K562 (cell line): ENCODE data around the gene HDLBP. TPM values are rescaled to one million over a fixed set of nuclear protein-coding genes. Genes with fewer than 3 reads are reported as not detected.
A peak's percentile ranks its signal among the peaks of the same experiment; 100 is the strongest.

Experiments
- ATAC-seq: fragments of 200-7000 bp; cut with Tn5 transposase; 3 replicates; pipeline ENCODE4 v1.9.1; 2020; ENCODE audit warnings: moderate library complexity
- Bru-seq: library from RNA; stranded (reverse); fragments of 400-500 nt; gene quantifications from one replicate; lab custom pipeline; 2021; lab: Mats Ljungman, UMichigan
- BruChase-seq, 2 experiments: library from RNA; stranded (reverse); fragments of 400-500 nt; gene quantifications; one replicate each; lab custom pipeline; 2021; lab: Mats Ljungman, UMichigan
- BruUV-seq: library from RNA; stranded (reverse); fragments of 400-500 nt; replicated peaks from 2 replicates; lab custom pipeline; 2021; lab: Mats Ljungman, UMichigan
- CTCF ChIA-PET: fragments of 300-600 bp; formaldehyde crosslinking; extraction: SDS; loops from one replicate; lab custom pipeline; 2021; ENCODE audit warnings: low intra/inter-chr PET ratio; lab: Yijun Ruan, JAX
- POLR2A ChIA-PET: fragments of 300-600, 350-650 bp; sonication (Branson Sonifier 250); formaldehyde crosslinking; extraction: SDS; loops from one replicate; lab custom pipeline; 2021; ENCODE audit warnings: antibody characterized with exemption, inconsistent platforms; lab: Yijun Ruan, JAX
- DNase-seq, 4 experiments: peaks; one replicate each; pipeline versions ENCODE4 v3.0.0 to v3.0.0-alpha.2; 2011 to 2018; ENCODE audit warnings: low spot score in 3 of 4, mixed read lengths in 3 of 4; ENCODE audit errors: extremely low read depth in 1 of 4
- FAIRE-seq: peaks from 2 replicates; lab custom pipeline; 2011; peaks lifted over from hg19 to GRCh38; lab: Jason Lieb, UNC
- H2AFZ ChIP-seq: 2 replicates; pipeline ENCODE4 v1.6.0; 2011; ENCODE audit warnings: low read depth, low read length, control low read depth, inconsistent platforms
- H3K27ac ChIP-seq: fragments of 200-600 bp; 3 replicates; pipeline ENCODE4 v1.8.0; 2011; ENCODE audit warnings: low read depth, mild to moderate bottlenecking, control low read depth, inconsistent platforms, low read length, moderate library complexity, mixed read lengths; ENCODE audit errors: extremely low read depth
- H3K27me3 ChIP-seq, 2 experiments: fragments of 300-600 bp in 1 of 2; 2 replicates in 1 of 2; 3 replicates in 1 of 2; pipeline versions ENCODE4 v1.6.0 to v1.8.0; 2011; ENCODE audit warnings: inconsistent platforms in 2 of 2, low read length in 2 of 2, mild to moderate bottlenecking in 1 of 2, mixed read lengths in 1 of 2, moderate library complexity in 1 of 2; ENCODE audit not compliant: control insufficient read depth in 2 of 2, insufficient read depth in 2 of 2
- H3K36me3 ChIP-seq: fragments of 300-600 bp; 3 replicates; pipeline ENCODE4 v1.8.0; 2011; ENCODE audit warnings: mild to moderate bottlenecking, low read length, inconsistent platforms; ENCODE audit not compliant: control insufficient read depth, insufficient read depth
- H3K4me1 ChIP-seq, 2 experiments: fragments of 200-600 bp in 1 of 2; replicated peaks in 1 of 2; 2 replicates in 1 of 2; 3 replicates in 1 of 2; pipeline versions ENCODE4 v1.5.1 to v1.8.0; 2011; ENCODE audit warnings: inconsistent platforms in 2 of 2, low read length in 2 of 2, mild to moderate bottlenecking in 1 of 2, mixed read lengths in 1 of 2, moderate library complexity in 1 of 2; ENCODE audit not compliant: control insufficient read depth in 2 of 2, insufficient read depth in 2 of 2
- H3K4me2 ChIP-seq: 2 replicates; pipeline ENCODE4 v1.6.1; 2011; ENCODE audit warnings: low read length, control low read depth, inconsistent platforms, mixed read lengths; ENCODE audit not compliant: insufficient read depth
- H3K4me3 ChIP-seq: fragments of 200-600 bp; sonication (generic), shearing (Covaris generic); 2 replicates; pipeline ENCODE4 v1.5.1; 2016; ENCODE audit warnings: control low read depth, inconsistent platforms
- H3K79me2 ChIP-seq: fragments of 200-600 bp; 3 replicates; pipeline ENCODE4 v1.8.0; 2011; ENCODE audit warnings: low read length, inconsistent platforms; ENCODE audit not compliant: control insufficient read depth, insufficient read depth
- H3K9ac ChIP-seq, 2 experiments: 2 replicates each; pipeline versions ENCODE4 v1.6.0 to v1.6.1; 2011; ENCODE audit warnings: low read depth in 2 of 2, low read length in 2 of 2, control low read depth in 1 of 2, inconsistent platforms in 1 of 2, mild to moderate bottlenecking in 1 of 2, mixed read lengths in 1 of 2; ENCODE audit not compliant: insufficient read depth in 1 of 2
- H3K9me1 ChIP-seq: one replicate; pipeline ENCODE4 v1.6.0; 2011; ENCODE audit warnings: inconsistent platforms, mild to moderate bottlenecking, low read length, moderate library complexity; ENCODE audit not compliant: control insufficient read depth, insufficient read depth
- H3K9me3 ChIP-seq: replicated peaks from 2 replicates; pipeline ENCODE4 v1.5.1; 2011; ENCODE audit warnings: low read depth, low read length, inconsistent platforms; ENCODE audit not compliant: control insufficient read depth, insufficient read depth
- H4K20me1 ChIP-seq: replicated peaks from 2 replicates; pipeline ENCODE4 v1.6.1; 2011; ENCODE audit warnings: low read length, inconsistent platforms, mixed read lengths; ENCODE audit not compliant: control insufficient read depth, insufficient read depth
- BRD9 ChIP-seq: fragments of 450-650 bp; IDR thresholded peaks from 2 replicates; pipeline ENCODE4 v1.6.1; 2018; ENCODE audit warnings: low read depth; ENCODE audit not compliant: partially characterized antibody
- ETS2 ChIP-seq: IDR thresholded peaks from 2 replicates; pipeline ENCODE4 v1.6.1; 2016; ENCODE audit warnings: borderline replicate concordance, missing genetic modification characterization, mild to moderate bottlenecking, moderate library complexity, missing compliant biosample characterization; ENCODE audit not compliant: poor library complexity, severe bottlenecking
- GATA2 ChIP-seq: sonication (generic); formaldehyde crosslinking; IDR thresholded peaks from 2 replicates; pipeline ENCODE4 v1.4.0; 2020; ENCODE audit warnings: mild to moderate bottlenecking, missing genetic modification reagents
- MTF1 ChIP-seq: fragments of 250-450 bp; sonication (Bioruptor Pico); IDR thresholded peaks from 2 replicates; pipeline ENCODE4 v1.9.0; 2021; ENCODE audit warnings: moderate library complexity, mild to moderate bottlenecking, inconsistent platforms, borderline replicate concordance
- RBFOX2 ChIP-seq: fragments of 200-400 bp; formaldehyde crosslinking; IDR thresholded peaks from 2 replicates; pipeline ENCODE4 v1.6.1; 2017; ENCODE audit warnings: low read depth, mild to moderate bottlenecking, low read length, moderate library complexity
- TFAM ChIP-seq: fragments of 250-450 bp; sonication (Bioruptor Pico); conservative IDR thresholded peaks from 2 replicates; pipeline ENCODE4 v1.5.0; 2021; ENCODE audit warnings: mild to moderate bottlenecking, moderate library complexity
- THRAP3 ChIP-seq: fragments of 450-650 bp; IDR thresholded peaks from 2 replicates; pipeline ENCODE4 v1.6.1; 2016; ENCODE audit warnings: mild to moderate bottlenecking, inconsistent platforms, borderline replicate concordance
- U2AF2 ChIP-seq: fragments of 200-400 bp; formaldehyde crosslinking; optimal IDR thresholded peaks from 2 replicates; pipeline ENCODE3; 2017; ENCODE audit warnings: low read depth, mild to moderate bottlenecking, low read length
- XRCC4 ChIP-seq: IDR thresholded peaks from one replicate; pipeline ENCODE4 v1.6.1; 2011; ENCODE audit not compliant: insufficient read depth, insufficient read length; ENCODE audit errors: extremely low read depth
- ZNF175 ChIP-seq: fragments of 200-800 bp; sonication (Bioruptor generic); IDR thresholded peaks from 2 replicates; pipeline ENCODE4 v1.6.1; 2016; ENCODE audit warnings: low read depth, mild to moderate bottlenecking, missing genetic modification characterization, missing compliant biosample characterization
- ZNF184 ChIP-seq: sonication (generic); formaldehyde crosslinking; IDR thresholded peaks from 2 replicates; pipeline ENCODE4 v1.5.0; 2020; ENCODE audit warnings: missing genetic modification reagents
- WGBS: fragments of 100-300 bp; shearing (Covaris generic); methylation state at CpG from one replicate; pipeline ENCODE4 v1.1.6; 2016; ENCODE audit warnings: low coverage, mixed read lengths; ENCODE audit not compliant: insufficient coverage; ENCODE audit errors: missing lambda C conversion rate; 5-methylcytosine and 5-hydroxymethylcytosine counted together
- in situ Hi-C: fragments of 300-500 bp; cut with MboI; formaldehyde crosslinking; loops from 4 replicates; pipeline ENCODE4 v1.15.0; 2018; ENCODE audit warnings: inconsistent platforms, mixed read lengths
- intact Hi-C: fragments of 100-400 bp; cut with micrococcal nuclease; formaldehyde crosslinking; loops from 2 replicates; pipeline ENCODE4 v1.14.2; 2022
- long read RNA-seq, 3 experiments: library from polyadenylated mRNA in 2 of 3; library from RNA in 1 of 3; unstranded in 2 of 3; stranded (forward) in 1 of 3; transcript quantifications; one replicate each; pipeline ENCODE4 v2.0.0, GENCODE V29; 2019 to 2022
- polyA minus RNA-seq, 3 experiments: library from RNA; depleted of rRNA, polyadenylated mRNA; stranded (reverse); fragments of >200 nt; gene quantifications; 2 replicates each; pipeline ENCODE4 v1.2.3, GENCODE V29; 2011
- polyA plus RNA-seq, 8 experiments: library from polyadenylated mRNA; depleted of rRNA in 4 of 8; stranded (reverse) in 5 of 8; unstranded in 3 of 8; fragments of >200 nt; fragmentation: Nextera tagmentation in 2 of 8; fragmentation: Illumina TruSeq in 1 of 8; extraction: Ambion mirVana in 2 of 8; extraction: Trizol in 1 of 8; gene quantifications; 2 replicates each; pipeline versions ENCODE4 v1.2.1 to v1.2.3, GENCODE V29; 2011 to 2014; ENCODE audit warnings: inconsistent platforms in 1 of 8, missing spikeins in 1 of 8
- total RNA-seq, 7 experiments: library from RNA; depleted of rRNA in 6 of 7; stranded (reverse); fragments of >200 nt in 6 of 7; fragmentation: Illumina TruSeq in 2 of 7; extraction: Trizol in 2 of 7; gene quantifications; 2 replicates each; pipeline versions ENCODE4 v1.2.1 to v1.2.3, GENCODE V29; 2011 to 2021; ENCODE audit warnings: low replicate concordance in 1 of 7

The HDLBP gene, protein sequence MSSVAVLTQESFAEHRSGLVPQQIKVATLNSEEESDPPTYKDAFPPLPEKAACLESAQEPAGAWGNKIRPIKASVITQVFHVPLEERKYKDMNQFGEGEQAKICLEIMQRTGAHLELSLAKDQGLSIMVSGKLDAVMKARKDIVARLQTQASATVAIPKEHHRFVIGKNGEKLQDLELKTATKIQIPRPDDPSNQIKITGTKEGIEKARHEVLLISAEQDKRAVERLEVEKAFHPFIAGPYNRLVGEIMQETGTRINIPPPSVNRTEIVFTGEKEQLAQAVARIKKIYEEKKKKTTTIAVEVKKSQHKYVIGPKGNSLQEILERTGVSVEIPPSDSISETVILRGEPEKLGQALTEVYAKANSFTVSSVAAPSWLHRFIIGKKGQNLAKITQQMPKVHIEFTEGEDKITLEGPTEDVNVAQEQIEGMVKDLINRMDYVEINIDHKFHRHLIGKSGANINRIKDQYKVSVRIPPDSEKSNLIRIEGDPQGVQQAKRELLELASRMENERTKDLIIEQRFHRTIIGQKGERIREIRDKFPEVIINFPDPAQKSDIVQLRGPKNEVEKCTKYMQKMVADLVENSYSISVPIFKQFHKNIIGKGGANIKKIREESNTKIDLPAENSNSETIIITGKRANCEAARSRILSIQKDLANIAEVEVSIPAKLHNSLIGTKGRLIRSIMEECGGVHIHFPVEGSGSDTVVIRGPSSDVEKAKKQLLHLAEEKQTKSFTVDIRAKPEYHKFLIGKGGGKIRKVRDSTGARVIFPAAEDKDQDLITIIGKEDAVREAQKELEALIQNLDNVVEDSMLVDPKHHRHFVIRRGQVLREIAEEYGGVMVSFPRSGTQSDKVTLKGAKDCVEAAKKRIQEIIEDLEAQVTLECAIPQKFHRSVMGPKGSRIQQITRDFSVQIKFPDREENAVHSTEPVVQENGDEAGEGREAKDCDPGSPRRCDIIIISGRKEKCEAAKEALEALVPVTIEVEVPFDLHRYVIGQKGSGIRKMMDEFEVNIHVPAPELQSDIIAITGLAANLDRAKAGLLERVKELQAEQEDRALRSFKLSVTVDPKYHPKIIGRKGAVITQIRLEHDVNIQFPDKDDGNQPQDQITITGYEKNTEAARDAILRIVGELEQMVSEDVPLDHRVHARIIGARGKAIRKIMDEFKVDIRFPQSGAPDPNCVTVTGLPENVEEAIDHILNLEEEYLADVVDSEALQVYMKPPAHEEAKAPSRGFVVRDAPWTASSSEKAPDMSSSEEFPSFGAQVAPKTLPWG (N-terminal part only)
- total RNA-seq (2011; cell fraction: chromatin; rRNA removed; ENCODE audit: low replicate concordance): 614 and 791 TPM in 2 replicates
- 306 TPM in 2 replicates for total RNA-seq (2011; cell fraction: nucleolus; rRNA removed)
- 325 and 335 TPM in 2 replicates for total RNA-seq (2011; cell fraction: nucleoplasm; rRNA removed)
- total RNA-seq (2014; rRNA removed) (254 and 333 TPM in 2 replicates), total RNA-seq (2014; rRNA removed; fragmentation: Illumina TruSeq; extraction: Trizol) (123 and 130 TPM in 2 replicates), total RNA-seq (2015; rRNA removed; fragmentation: Illumina TruSeq; extraction: Trizol) (163 and 180 TPM in 2 replicates), total RNA-seq (2021) (221 and 223 TPM in 2 replicates), polyA plus RNA-seq (2011; rRNA removed) (106 and 166 TPM in 2 replicates), polyA plus RNA-seq (2014; fragmentation: Illumina TruSeq; extraction: Trizol) (240 and 378 TPM in 2 replicates), polyA plus RNA-seq (2014; fragmentation: Nextera tagmentation; extraction: Ambion mirVana) (10 to 100 TPM; 24.4 to 68.4 TPM), polyA plus RNA-seq (2014; rRNA removed) (111 and 146 TPM in 2 replicates), polyA minus RNA-seq (2011; rRNA and poly(A)+ RNA removed) (213 and 275 TPM in 2 replicates), Bru-seq, nascent RNA (percentile 79 among the genes with signal in this experiment), BruChase-seq, experiment 1, labeled RNA remaining after a 2-hour chase (percentile 84 among the genes with signal in this experiment), BruChase-seq, experiment 2, labeled RNA remaining after a 6-hour chase (percentile 87 among the genes with signal in this experiment)
- polyA plus RNA-seq (2011; cell fraction: cytosol; rRNA removed): 115 and 144 TPM in 2 replicates
- polyA plus RNA-seq (2011; cell fraction: nucleus; rRNA removed): 272 and 310 TPM in 2 replicates
- 126 and 183 TPM in 2 replicates for polyA plus RNA-seq (2012)
- polyA minus RNA-seq (2011; cell fraction: cytosol; rRNA and poly(A)+ RNA removed): 161 and 189 TPM in 2 replicates
- 111 and 215 TPM in 2 replicates for polyA minus RNA-seq (2011; cell fraction: nucleus; rRNA and poly(A)+ RNA removed)
- long read RNA-seq, experiment 1, full-length matches to known transcripts: 177 of 391 reads
- long read RNA-seq, experiment 1, partial matches to known transcripts: 151 of 391 reads
- long read RNA-seq, experiment 1, other reads (novel, unspliced or antisense): 63 of 391 reads
- long read RNA-seq, experiment 2, full-length matches to known transcripts: 71 of 216 reads
- long read RNA-seq, experiment 2, partial matches to known transcripts: 94 of 216 reads
- long read RNA-seq, experiment 2, other reads (novel, unspliced or antisense): 51 of 216 reads
- long read RNA-seq, experiment 3, full-length matches to known transcripts: 16 of 61 reads
- long read RNA-seq, experiment 3, partial matches to known transcripts: 42 of 61 reads
- long read RNA-seq, experiment 3, other reads (novel, unspliced or antisense): 3 of 61 reads

GRCh38 chr2:241315093-241315878 lies at the start of gene HDLBP:
Gene HDLBP, minus strand, starts transcription at chr2:241315672. Its CDS starts 48,803 bp downstream, at chr2:241266869.
- Histone ChIP-seq H3K4me3 (peak within 1 kb of the TSS; percentile 93), H3K27ac (peak within 1 kb of the TSS; percentile 100), H3K27me3 (no peaks in the 10 kb centered on the region), H2AFZ (peak within 1 kb of the TSS; percentile 94), H3K4me1 (peaks cover 13 to 37% of the 10 kb centered on the region in 2 experiments; a peak in 4 of 5 replicates), H3K9me3 (no peaks in the 10 kb centered on the region), H3K79me2 (peaks cover 96% of the 10 kb centered on the region), H3K4me2 (peak within 1 kb of the TSS; percentile 99), H3K9ac (peak within 1 kb of the TSS; percentile 100), H3K36me3 (peaks cover 41% of the 10 kb centered on the region; the same call in 2 of the 3 replicates), H3K9me1 (no peaks in the 10 kb centered on the region), H4K20me1 (peaks cover 18% of the 10 kb centered on the region)
- BruUV-seq: no TSS peak
- intact Hi-C loops: loop anchor here (5.0 kb wide), 1 partner anchor 38 kb away; no protein-coding TSS in a partner anchor
- POLR2A ChIA-PET: interaction anchor here (0.6 to 4.4 kb wide), 14 partner anchors 11 to 256 kb away, joined by 3 to 64 read pairs (median 3); no protein-coding TSS in a partner anchor
- peak; percentile 88 for ATAC-seq
- WGBS: 0% methylated on average over 3 of the region's 73 CpGs
- FAIRE-seq: peak; percentile 85
- CTCF ChIA-PET: no interaction called here
- in situ Hi-C loops: no loop called here
- DNase-seq: peak; percentile 92 to 98 (median 94)
- TF ChIP-seq U2AF2 (no peak), TFAM (CRISPR knock-in tag) (no peak), GATA2 (CRISPR knock-in tag) (no peak), ZNF175 (CRISPR knock-in tag) (0 out of 2 replicates have a peak, but pooled peaks have one; percentile 50), MTF1 (no peak), THRAP3 (no peak), RBFOX2 (peak; percentile 95), BRD9 (peak; percentile 83), ETS2 (tag) (no peak), ZNF184 (CRISPR knock-in tag) (no peak), XRCC4 (no peak)
